Medulla oblongata (tissue), 1 donor: Measurements from ENCODE around the gene MSANTD1.

ENCODE experiments used
- DNase-seq: peaks from one replicate; pipeline ENCODE4 v3.0.0-alpha.2; 2015; ENCODE audit errors: extremely low spot score

Gene MSANTD1

DNA sequence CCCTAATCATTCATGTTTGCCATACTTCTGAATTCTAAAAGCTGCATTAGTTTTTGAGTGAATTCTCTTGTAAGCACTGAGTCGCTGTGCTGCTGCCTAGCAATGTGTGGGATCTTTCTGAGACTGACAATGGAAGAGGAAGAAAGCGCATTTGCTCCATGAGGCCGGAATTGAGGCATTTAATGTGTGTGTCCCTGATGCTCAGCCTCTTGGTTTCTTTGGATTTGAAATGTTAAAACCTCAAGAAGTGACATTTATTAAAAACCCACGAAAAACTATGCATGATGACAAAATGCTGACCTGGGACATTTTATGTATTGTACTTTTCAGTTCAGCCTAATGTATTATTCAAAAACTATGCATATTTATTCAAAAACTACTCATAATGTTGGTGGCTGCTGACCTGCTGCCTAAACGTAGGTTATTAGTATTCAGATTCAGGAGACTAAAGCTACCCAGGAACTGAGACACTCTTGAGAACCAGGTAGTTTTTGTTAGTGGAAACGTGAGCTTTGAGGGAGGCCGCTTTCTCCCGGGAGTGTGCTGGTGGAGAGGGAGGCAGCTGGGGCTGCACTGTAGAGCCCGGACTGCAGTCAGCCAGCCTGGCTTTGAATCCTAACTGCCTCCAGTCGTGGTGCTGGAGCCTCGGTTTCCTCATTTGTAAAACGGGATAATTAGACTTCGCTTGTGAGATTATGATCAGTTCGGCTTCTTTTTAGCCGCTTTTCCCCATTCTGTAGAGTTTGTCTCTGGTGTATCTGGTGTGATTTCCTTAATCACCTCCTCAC lies 55.2 kb downstream of the MSANTD1 start:
- peak; percentile 53 for DNase-seq

DNA sequence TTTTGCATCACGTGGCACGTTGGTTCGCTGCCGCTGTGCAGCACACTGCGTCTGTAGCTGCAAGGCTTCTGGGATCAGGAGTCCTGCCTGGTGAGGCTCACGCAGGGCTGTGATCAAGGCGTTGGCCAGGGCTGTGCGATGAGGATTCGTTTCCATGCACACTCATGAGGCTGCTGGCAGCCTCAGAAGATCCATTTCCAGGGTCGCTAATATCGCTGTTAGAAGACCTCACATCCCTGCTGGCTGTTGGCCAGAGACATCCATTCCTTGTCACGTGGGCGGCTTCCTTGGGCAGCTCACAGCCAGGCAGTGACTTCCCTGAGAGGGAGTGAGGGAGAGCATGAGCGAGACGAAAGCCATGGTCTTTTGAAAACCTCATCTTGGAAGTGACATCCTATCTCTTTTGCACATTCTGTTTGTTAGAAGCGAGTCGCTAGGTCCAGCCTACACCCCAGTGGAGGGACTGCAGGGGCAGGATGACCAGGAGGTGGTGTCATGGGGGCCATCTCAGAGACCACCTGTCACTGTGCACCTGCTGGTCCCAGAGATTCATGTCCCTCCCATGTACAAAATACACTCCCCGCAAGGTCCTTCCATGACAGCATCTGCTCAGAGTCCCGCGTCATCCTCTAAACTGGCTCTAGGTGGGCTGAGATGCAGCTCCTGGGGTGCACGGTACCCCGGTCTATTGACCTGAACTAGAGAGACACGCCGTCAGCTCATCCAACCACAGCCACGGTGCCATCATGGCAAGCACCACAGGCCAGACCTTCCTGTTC lies 56.1 kb downstream of the MSANTD1 start:
- peak; percentile 64 for DNase-seq

DNA sequence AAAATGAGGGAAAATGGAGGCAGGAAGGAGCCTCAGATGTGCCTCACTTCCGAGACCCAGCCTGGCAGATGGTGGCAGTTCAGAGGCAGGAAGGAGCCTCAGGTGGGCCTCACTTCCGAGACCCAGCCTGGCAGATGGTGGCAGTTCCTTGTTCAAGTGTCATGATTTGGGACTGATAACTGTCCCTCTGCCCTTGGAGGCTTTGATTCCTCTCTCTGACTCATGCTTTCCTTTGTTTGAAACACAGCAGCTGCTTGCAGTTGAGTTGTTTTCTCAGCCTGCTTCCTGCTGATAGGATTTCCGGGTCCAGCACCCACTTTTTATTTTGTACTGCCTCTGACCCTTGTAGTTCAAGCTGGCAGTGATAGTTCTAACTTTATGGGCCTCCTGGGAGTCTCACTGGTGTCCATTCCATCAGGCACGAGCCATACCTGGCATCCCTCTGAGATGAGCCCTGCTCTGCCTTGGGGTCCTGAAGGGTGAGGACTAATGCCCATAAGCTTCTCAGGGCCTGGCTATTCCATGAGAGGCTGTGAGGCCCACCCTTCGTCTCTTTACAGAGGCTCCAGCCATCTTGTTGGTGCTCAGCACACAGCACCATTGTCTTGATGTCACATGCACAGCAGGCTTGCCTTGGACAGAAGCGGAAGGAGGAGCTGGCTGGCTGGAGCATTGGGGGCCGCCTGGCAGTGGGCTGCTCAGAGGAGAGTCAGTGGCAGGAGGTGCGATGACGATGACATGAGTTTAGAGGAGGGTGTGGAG lies 56.8 kb downstream of the MSANTD1 start:
- DNase-seq: peak; percentile 56
